Thoracic aorta (tissue), 2 donors: ENCODE measurements around the gene NEURL1. TPM values are rescaled to one million over a fixed set of nuclear protein-coding genes. Genes with fewer than 3 reads are reported as not detected.

Experiments
- ATAC-seq: fragments of 150-250 bp; one replicate; pipeline ENCODE4 v1.8.0; 2017; ENCODE audit warnings: low read depth; ENCODE audit not compliant: insufficient number of reproducible peaks, low FRiP score
- DNase-seq: peaks from one replicate; pipeline ENCODE4 v3.0.0-alpha.2; 2020; ENCODE audit warnings: low spot score
- H3K27ac ChIP-seq, 2 donors: fragments of 200-600 bp; sonication (generic); 1 replicate in 1 of 2; 2 replicates in 1 of 2; pipeline ENCODE4 v1.5.1; 2016; ENCODE audit warnings: mild to moderate bottlenecking in 2 of 2, moderate library complexity in 2 of 2
- H3K27me3 ChIP-seq: fragments of 200-600 bp; sonication (generic); replicated peaks from 2 replicates; pipeline ENCODE4 v1.6.0; 2016; ENCODE audit warnings: mild to moderate bottlenecking; ENCODE audit not compliant: insufficient read depth
- H3K36me3 ChIP-seq: fragments of 200-600 bp; sonication (generic); one replicate; pipeline ENCODE4 v1.5.1; 2016
- H3K4me1 ChIP-seq, 2 donors: fragments of 200-600 bp; sonication (generic); 1 replicate in 1 of 2; 2 replicates in 1 of 2; pipeline versions ENCODE4 v1.5.1 to v1.6.0; 2016; ENCODE audit warnings: low read depth in 2 of 2, mild to moderate bottlenecking in 1 of 2; ENCODE audit not compliant: control insufficient read depth in 1 of 2
- H3K4me3 ChIP-seq: fragments of 200-600 bp; sonication (generic); 2 replicates; pipeline ENCODE4 v1.5.1; 2016; ENCODE audit warnings: mild to moderate bottlenecking
- H3K9me3 ChIP-seq: fragments of 200-600 bp; sonication (generic); 2 replicates; pipeline ENCODE4 v1.5.1; 2016
- CTCF ChIP-seq: fragments of 200-600 bp; sonication (generic); IDR thresholded peaks from one replicate; pipeline ENCODE4 v1.5.1; 2019; ENCODE audit warnings: antibody characterized with exemption
- total RNA-seq, 2 donors: library from RNA; depleted of rRNA; stranded (reverse); fragments of >200 nt; gene quantifications; one replicate each; pipeline versions ENCODE4 v1.1.0 to v1.2.3, GENCODE V29; 2016

Gene NEURL1
- total RNA-seq, 2 donors from 2014 or later = 0.28 TPM; not detected in 1

DNA sequence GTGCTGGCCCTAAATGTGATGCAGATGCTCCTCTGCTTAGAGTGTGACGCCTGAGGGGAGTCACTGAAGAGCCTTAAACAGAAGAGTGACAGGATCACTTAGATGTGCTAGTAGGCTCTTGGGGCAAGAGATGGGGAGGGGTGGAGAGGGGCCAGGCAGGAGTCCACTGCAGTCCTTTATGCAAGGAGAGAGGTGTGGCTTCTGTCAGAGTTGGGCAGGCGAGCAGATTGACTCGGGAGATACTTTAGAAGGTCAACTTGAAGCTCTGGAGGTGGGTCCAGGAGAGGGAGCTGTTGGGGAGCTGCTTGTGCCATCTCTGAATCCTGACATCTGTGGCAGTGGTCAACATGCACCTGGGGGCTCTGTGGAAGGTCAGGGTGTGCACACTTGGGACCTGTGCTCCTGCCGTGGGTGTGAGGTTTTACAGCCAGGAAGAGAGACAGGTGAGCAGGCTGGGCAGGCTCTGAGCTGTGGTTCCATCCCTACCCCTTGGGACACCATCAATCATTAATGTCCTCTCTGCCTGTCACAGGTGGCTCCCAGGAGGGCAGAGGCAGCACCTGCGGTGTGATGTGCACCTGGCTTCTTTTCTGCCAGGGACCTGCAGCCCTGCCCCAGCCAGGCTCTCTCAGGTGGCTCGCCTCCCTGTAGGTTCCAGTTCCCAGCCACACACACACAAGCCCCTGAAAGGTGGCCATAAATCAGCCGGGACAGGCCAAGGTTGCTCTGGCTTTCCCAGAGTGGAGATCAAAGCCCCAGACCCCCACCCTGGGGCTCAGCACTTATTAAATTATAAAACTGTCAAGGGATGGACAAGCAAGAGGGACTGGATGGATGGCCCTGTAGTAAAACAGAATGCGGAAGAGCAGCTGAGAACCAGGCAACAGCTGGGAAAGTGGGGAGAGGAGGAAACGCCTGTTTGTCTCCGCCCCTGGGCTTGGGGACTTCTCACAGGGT lies 14.0 kb downstream of the NEURL1 start:
- H3K36me3 ChIP-seq = no peaks in the 10 kb centered on the region
- DNase-seq = no peak
- no peak overlapping the region for H3K27ac ChIP-seq
- H3K4me3 ChIP-seq = no peak overlapping the region
- ATAC-seq = no peak
- no peaks in the 10 kb centered on the region for H3K27me3 ChIP-seq
- H3K9me3 ChIP-seq = no peaks in the 10 kb centered on the region
- no peak for TF ChIP-seq CTCF
- H3K4me1 ChIP-seq = peaks cover 0 to 9% of the 10 kb centered on the region in 2 donors

GRCh38 chr10:103510046-103510685 lies 16.7 kb downstream of the NEURL1 start:
- Histone ChIP-seq H3K27ac (no peak overlapping the region), H3K4me1 (no peaks in the 10 kb centered on the region), H3K4me3 (no peak overlapping the region), H3K9me3 (no peaks in the 10 kb centered on the region), H3K27me3 (no peaks in the 10 kb centered on the region), H3K36me3 (no peaks in the 10 kb centered on the region)
- no peak for TF ChIP-seq CTCF
- no peak for DNase-seq
- no peak for ATAC-seq

DNA sequence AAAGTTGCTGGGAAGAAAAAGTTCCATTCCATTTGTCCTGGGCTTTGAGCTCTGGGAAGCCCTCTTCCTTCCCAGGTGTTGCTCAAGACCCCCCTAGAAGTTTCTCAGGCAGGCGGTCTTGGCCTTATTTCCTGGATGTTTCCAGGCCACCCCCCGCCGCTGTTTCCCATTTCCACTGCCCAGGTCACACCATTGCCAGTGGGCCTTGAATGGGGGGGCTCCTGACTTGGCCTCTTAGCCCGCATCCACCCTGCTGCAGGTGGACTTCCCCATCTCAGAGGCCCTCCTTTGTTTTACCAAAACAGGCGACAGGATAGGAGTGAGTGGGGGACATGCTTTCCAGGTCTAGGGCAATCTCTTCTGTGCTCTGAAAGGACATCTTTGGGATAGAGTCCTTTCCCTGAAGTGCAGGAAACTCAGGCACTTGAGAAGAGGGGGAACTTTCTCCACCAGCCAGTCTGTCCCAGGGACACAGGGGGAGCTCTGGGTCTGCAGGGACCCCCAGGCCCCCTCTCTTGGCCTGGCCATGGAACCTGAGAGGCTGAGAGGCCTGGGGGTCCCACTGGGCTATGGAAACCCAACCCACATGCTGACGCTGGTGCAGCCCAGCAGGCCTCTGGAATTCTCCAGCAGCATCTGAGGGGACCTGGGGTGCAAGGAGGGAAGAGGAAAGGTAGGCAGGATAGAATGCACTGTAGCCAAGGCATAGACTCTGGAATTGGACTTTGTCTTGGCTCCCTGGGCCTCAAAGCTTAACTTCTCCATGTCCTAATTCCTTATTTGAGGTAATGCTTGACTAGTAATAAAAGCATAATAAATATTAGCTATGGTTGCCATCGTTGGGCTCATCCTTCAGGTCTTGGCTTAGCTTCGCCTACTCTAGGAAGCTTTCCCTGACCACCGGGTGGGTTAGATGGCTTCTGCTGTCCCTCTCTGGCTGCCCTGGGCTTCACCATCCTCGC lies 17.6 kb downstream of the NEURL1 start:
- Histone ChIP-seq H3K4me3 (no peak overlapping the region), H3K9me3 (no peaks in the 10 kb centered on the region), H3K27ac (no peak overlapping the region), H3K36me3 (no peaks in the 10 kb centered on the region), H3K4me1 (no peaks in the 10 kb centered on the region), H3K27me3 (no peaks in the 10 kb centered on the region)
- ATAC-seq = no peak
- no peak for DNase-seq
- TF ChIP-seq CTCF = no peak

- Histone ChIP-seq H3K27me3 (no peaks in the 10 kb centered on the region), H3K9me3 (no peaks in the 10 kb centered on the region), H3K4me3 (no peak overlapping the region), H3K36me3 (no peaks in the 10 kb centered on the region), H3K4me1 (no peaks in the 10 kb centered on the region), H3K27ac (no peak overlapping the region)
- DNase-seq (no peak), ATAC-seq (no peak)
- no peak for TF ChIP-seq CTCF
Measured at GRCh38 chr10:103512166-103512565, 18.7 kb downstream of the NEURL1 start.
